Lower leg skin (tissue), 4 donors: ENCODE data around the gene SHISAL1. TPM values are rescaled to one million over a fixed set of nuclear protein-coding genes. Genes with fewer than 3 reads are reported as not detected.

ENCODE experiments used
- DNase-seq, 2 donors: peaks; one replicate each; pipeline ENCODE4 v3.0.0-alpha.2; 2019; ENCODE audit warnings: low spot score in 2 of 2
- H3K4me3 ChIP-seq: fragments of 200-600 bp; sonication (generic); 2 replicates; pipeline ENCODE4 v1.5.1; 2017; ENCODE audit warnings: mild to moderate bottlenecking, low read depth; ENCODE audit not compliant: poor library complexity, severe bottlenecking
- CTCF ChIP-seq, 3 donors: fragments of 450-650 bp; IDR thresholded peaks; one replicate each; pipeline ENCODE4 v1.5.1; 2016; ENCODE audit warnings: antibody characterized with exemption in 3 of 3, mild to moderate bottlenecking in 3 of 3, moderate library complexity in 2 of 3
- POLR2A ChIP-seq, 2 donors: fragments of 450-650 bp; IDR thresholded peaks; one replicate each; pipeline ENCODE4 v1.6.1; 2016 to 2017; ENCODE audit warnings: antibody characterized with exemption in 2 of 2, mild to moderate bottlenecking in 1 of 2, moderate library complexity in 1 of 2
- WGBS, 2 donors: methylation state at CpG; one replicate each; pipeline ENCODE4 v1.1.5; 2018; 5-methylcytosine and 5-hydroxymethylcytosine counted together
- intact Hi-C: fragments of 100-400 bp; cut with DNase I; formaldehyde crosslinking; loops from one replicate; pipeline ENCODE4 v1.15.0; 2023; ENCODE audit warnings: low total_unique reads
- total RNA-seq, 4 donors: library from RNA; depleted of rRNA; stranded (reverse); fragments of >200 nt; gene quantifications; one replicate each; pipeline ENCODE4 v1.1.0, GENCODE V29; 2016

Gene SHISAL1
- total RNA-seq, 4 donors from 2014 or later: 0.08 to 0.42 (median 0.28) TPM

GRCh38 chr22:44336962-44337677 lies 24.4 kb upstream of the SHISAL1 start:
- no peak for DNase-seq
- intact Hi-C loops: no loop called here
- WGBS, 2 donors: 69 to 70% methylated on average over 21 of the region's 21 CpGs
- TF ChIP-seq POLR2A (IDR thresholded peaks at IDR 0.05) (no peak), CTCF (IDR thresholded peaks at IDR 0.05) (no peak)
- H3K4me3 ChIP-seq: no peak overlapping the region

- no peak for DNase-seq
- 64 to 66% methylated on average over 11 of the region's 11 CpGs for WGBS, 2 donors
- no peak for TF ChIP-seq CTCF (IDR thresholded peaks at IDR 0.05)
- TF ChIP-seq POLR2A (IDR thresholded peaks at IDR 0.05): no peak
- no peak overlapping the region for H3K4me3 ChIP-seq
- intact Hi-C loops: no loop called here
These were observed 23.4 kb upstream of the SHISAL1 start for GRCh38 chr22:44335903-44336803.

- WGBS, 2 donors: 87 to 90% methylated on average over 9 of the region's 9 CpGs
- no peak for DNase-seq
- intact Hi-C loops: no loop called here
- no peak for TF ChIP-seq POLR2A (IDR thresholded peaks at IDR 0.05)
- no peak for TF ChIP-seq CTCF (IDR thresholded peaks at IDR 0.05)
- H3K4me3 ChIP-seq: no peak overlapping the region
These were observed 22.5 kb upstream of the SHISAL1 start for GRCh38 chr22:44335066-44335839.

- 75 to 77% methylated on average over 13 of the region's 13 CpGs for WGBS, 2 donors
- intact Hi-C loops: no loop called here
- TF ChIP-seq POLR2A (IDR thresholded peaks at IDR 0.05): no peak
- no peak for TF ChIP-seq CTCF (IDR thresholded peaks at IDR 0.05)
- no peak overlapping the region for H3K4me3 ChIP-seq
- DNase-seq: no peak
These were observed 21.3 kb upstream of the SHISAL1 start for GRCh38 chr22:44333847-44334635.

- DNase-seq: no peak
- intact Hi-C loops: no loop called here
- H3K4me3 ChIP-seq: no peak overlapping the region
- no peak for TF ChIP-seq POLR2A (IDR thresholded peaks at IDR 0.05)
- no peak for TF ChIP-seq CTCF (IDR thresholded peaks at IDR 0.05)
- WGBS, 2 donors: 78 to 82% methylated on average over 8 of the region's 8 CpGs
These were observed 20.2 kb upstream of the SHISAL1 start for GRCh38 chr22:44332946-44333345.
